Osteoblast (primary cell): ENCODE measurements around the gene BCKDHA. TPM values are rescaled to one million over a fixed set of nuclear protein-coding genes. Genes with fewer than 3 reads are reported as not detected.

Experiments
- DNase-seq: peaks from one replicate; pipeline ENCODE4 v3.0.0; 2011; ENCODE audit warnings: low spot score, mixed read lengths; ENCODE audit not compliant: insufficient read length; ENCODE audit errors: missing footprints
- H2AFZ ChIP-seq: 2 replicates; pipeline ENCODE4 v1.6.0; 2011; ENCODE audit warnings: mild to moderate bottlenecking, low read length
- H3K27ac ChIP-seq: 2 replicates; pipeline ENCODE4 v1.5.1; 2011; ENCODE audit warnings: mild to moderate bottlenecking, low read depth, low read length, moderate library complexity
- H3K27me3 ChIP-seq: 2 replicates; pipeline ENCODE4 v1.6.0; 2012; ENCODE audit warnings: mild to moderate bottlenecking, control low read depth, inconsistent platforms, low read length, moderate library complexity; ENCODE audit not compliant: insufficient read depth
- H3K36me3 ChIP-seq: 2 replicates; pipeline ENCODE4 v1.5.1; 2011; ENCODE audit warnings: mild to moderate bottlenecking, low read length, control low read depth, moderate library complexity; ENCODE audit not compliant: insufficient read depth
- H3K4me1 ChIP-seq: 2 replicates; pipeline ENCODE4 v1.5.1; 2011; ENCODE audit warnings: mild to moderate bottlenecking, low read length, control low read depth, moderate library complexity; ENCODE audit not compliant: insufficient read depth
- H3K4me2 ChIP-seq: 2 replicates; pipeline ENCODE4 v1.6.0; 2011; ENCODE audit warnings: mild to moderate bottlenecking, low read length; ENCODE audit not compliant: insufficient read depth
- H3K4me3 ChIP-seq: fragments of 200-600 bp; sonication (generic); 3 replicates; pipeline ENCODE4 v1.5.1; 2012; ENCODE audit warnings: mild to moderate bottlenecking, low read length, inconsistent platforms; ENCODE audit not compliant: insufficient read depth
- H3K79me2 ChIP-seq: 2 replicates; pipeline ENCODE4 v1.6.0; 2012; ENCODE audit warnings: mild to moderate bottlenecking, low read length, control low read depth, inconsistent platforms; ENCODE audit not compliant: insufficient read depth
- H3K9me3 ChIP-seq: 2 replicates; pipeline ENCODE4 v1.5.1; 2011; ENCODE audit warnings: low read depth, low read length, control low read depth
- H4K20me1 ChIP-seq: 2 replicates; pipeline ENCODE4 v1.6.0; 2012; ENCODE audit warnings: mild to moderate bottlenecking, low read length, control low read depth; ENCODE audit not compliant: insufficient read depth
- total RNA-seq: library from RNA; depleted of rRNA; stranded (reverse); fragments of >200 nt; gene quantifications from 2 replicates; pipeline ENCODE4 v1.2.3, GENCODE V29; 2012
- TF ChIP-seq, protein P1 (sequence below): IDR thresholded peaks from 2 replicates; pipeline ENCODE4 v1.5.1; 2011; ENCODE audit warnings: mild to moderate bottlenecking, low read depth, low read length, moderate library complexity; ENCODE audit errors: extremely low read depth

The BCKDHA gene
- total RNA-seq, 1 donor, result 37.3 TPM

- no peaks in the 10 kb centered on the region for H3K27me3 ChIP-seq
- TF ChIP-seq, protein P1, sequence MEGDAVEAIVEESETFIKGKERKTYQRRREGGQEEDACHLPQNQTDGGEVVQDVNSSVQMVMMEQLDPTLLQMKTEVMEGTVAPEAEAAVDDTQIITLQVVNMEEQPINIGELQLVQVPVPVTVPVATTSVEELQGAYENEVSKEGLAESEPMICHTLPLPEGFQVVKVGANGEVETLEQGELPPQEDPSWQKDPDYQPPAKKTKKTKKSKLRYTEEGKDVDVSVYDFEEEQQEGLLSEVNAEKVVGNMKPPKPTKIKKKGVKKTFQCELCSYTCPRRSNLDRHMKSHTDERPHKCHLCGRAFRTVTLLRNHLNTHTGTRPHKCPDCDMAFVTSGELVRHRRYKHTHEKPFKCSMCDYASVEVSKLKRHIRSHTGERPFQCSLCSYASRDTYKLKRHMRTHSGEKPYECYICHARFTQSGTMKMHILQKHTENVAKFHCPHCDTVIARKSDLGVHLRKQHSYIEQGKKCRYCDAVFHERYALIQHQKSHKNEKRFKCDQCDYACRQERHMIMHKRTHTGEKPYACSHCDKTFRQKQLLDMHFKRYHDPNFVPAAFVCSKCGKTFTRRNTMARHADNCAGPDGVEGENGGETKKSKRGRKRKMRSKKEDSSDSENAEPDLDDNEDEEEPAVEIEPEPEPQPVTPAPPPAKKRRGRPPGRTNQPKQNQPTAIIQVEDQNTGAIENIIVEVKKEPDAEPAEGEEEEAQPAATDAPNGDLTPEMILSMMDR, result no peak
- H3K4me3 ChIP-seq, result no peak overlapping the region
- H2AFZ ChIP-seq, result no peak overlapping the region
- H3K36me3 ChIP-seq, result peaks cover 5% of the 10 kb centered on the region
- peak; percentile 26 for DNase-seq
- no peak overlapping the region for H3K27ac ChIP-seq
- no peaks in the 10 kb centered on the region for H3K9me3 ChIP-seq
- peaks cover 3% of the 10 kb centered on the region for H4K20me1 ChIP-seq
- no peak overlapping the region for H3K4me2 ChIP-seq
- H3K79me2 ChIP-seq, result peaks cover 7% of the 10 kb centered on the region
- H3K4me1 ChIP-seq, result peaks cover 5% of the 10 kb centered on the region
Observed at GRCh38 chr19:41357746-41358145, 39.9 kb upstream of the BCKDHA start.

- Histone ChIP-seq H3K36me3 (peaks cover 5% of the 10 kb centered on the region), H4K20me1 (no peaks in the 10 kb centered on the region), H2AFZ (no peak overlapping the region), H3K9me3 (no peaks in the 10 kb centered on the region), H3K4me1 (peaks cover 6% of the 10 kb centered on the region), H3K79me2 (peaks cover 11% of the 10 kb centered on the region), H3K4me3 (no peak overlapping the region), H3K27ac (no peak overlapping the region), H3K27me3 (no peaks in the 10 kb centered on the region), H3K4me2 (no peak overlapping the region)
- TF ChIP-seq, protein P1, result no peak
- DNase-seq, result peak; percentile 43
Observed at GRCh38 chr19:41359741-41360140, 37.9 kb upstream of the BCKDHA start.

- no peak overlapping the region for H3K4me2 ChIP-seq
- no peaks in the 10 kb centered on the region for H3K27me3 ChIP-seq
- H3K79me2 ChIP-seq, result peaks cover 32% of the 10 kb centered on the region
- peaks cover 10% of the 10 kb centered on the region for H3K4me1 ChIP-seq
- peak; percentile 14 for DNase-seq
- H4K20me1 ChIP-seq, result no peaks in the 10 kb centered on the region
- TF ChIP-seq, protein P1, result no peak
- no peak overlapping the region for H3K4me3 ChIP-seq
- H2AFZ ChIP-seq, result no peak overlapping the region
- no peaks in the 10 kb centered on the region for H3K9me3 ChIP-seq
- peaks cover 5% of the 10 kb centered on the region for H3K36me3 ChIP-seq
- no peak overlapping the region for H3K27ac ChIP-seq
Observed at GRCh38 chr19:41362143-41362847, 35.3 kb upstream of the BCKDHA start.

GRCh38 chr19:41363371-41363752 lies 34.3 kb upstream of the BCKDHA start:
- Histone ChIP-seq H4K20me1 (no peaks in the 10 kb centered on the region), H3K4me3 (peak overlapping the region; percentile 94), H3K4me1 (peaks cover 20% of the 10 kb centered on the region), H3K27ac (peak overlapping the region; percentile 100), H2AFZ (peak overlapping the region; percentile 95), H3K9me3 (no peaks in the 10 kb centered on the region), H3K27me3 (no peaks in the 10 kb centered on the region), H3K79me2 (peaks cover 32% of the 10 kb centered on the region), H3K36me3 (peaks cover 5% of the 10 kb centered on the region), H3K4me2 (peak overlapping the region; percentile 87)
- TF ChIP-seq, protein P1, result no peak
- DNase-seq, result no peak
